GM20000 (cell line): Measurements from ENCODE around the gene PTPDC1.
A peak's percentile ranks its signal among the peaks of the same experiment; 100 is the strongest.
"Not testable (repeated sequence)": the region's sequence is repeated elsewhere in the genome, so short reads cannot be mapped to it uniquely, and the experiment has no call there.

ENCODE experiments used
- DNase-seq: peaks from one replicate; pipeline ENCODE4 v3.0.0; 2012; ENCODE audit warnings: low spot score
- TF ChIP-seq, protein P1 (sequence below): IDR thresholded peaks from 2 replicates; pipeline ENCODE4 v1.5.1; 2012; ENCODE audit warnings: mild to moderate bottlenecking, control low read depth; ENCODE audit errors: extremely low read depth, missing control alignments

Gene PTPDC1

DNA sequence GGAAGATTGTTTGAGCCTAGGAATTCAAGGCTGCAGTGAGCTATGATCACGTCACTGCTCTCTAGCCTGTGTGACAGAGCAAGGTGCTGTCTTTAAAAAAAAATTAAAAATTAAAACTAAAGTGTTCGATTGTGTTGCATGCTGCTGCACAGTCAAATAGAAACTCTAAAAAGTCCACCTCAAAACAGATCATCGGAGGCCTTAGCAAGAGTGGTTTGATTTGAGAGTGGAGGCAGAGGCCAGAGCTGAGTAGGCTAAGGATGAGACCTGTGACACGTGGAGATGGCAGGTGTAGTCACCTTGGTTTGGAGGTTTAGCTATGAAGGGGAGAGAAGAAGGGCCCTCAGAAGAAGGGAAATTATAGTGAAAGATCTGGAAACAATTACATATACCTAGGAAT, 2.8 kb upstream of the PTPDC1 start:
- TF ChIP-seq, protein P1, sequence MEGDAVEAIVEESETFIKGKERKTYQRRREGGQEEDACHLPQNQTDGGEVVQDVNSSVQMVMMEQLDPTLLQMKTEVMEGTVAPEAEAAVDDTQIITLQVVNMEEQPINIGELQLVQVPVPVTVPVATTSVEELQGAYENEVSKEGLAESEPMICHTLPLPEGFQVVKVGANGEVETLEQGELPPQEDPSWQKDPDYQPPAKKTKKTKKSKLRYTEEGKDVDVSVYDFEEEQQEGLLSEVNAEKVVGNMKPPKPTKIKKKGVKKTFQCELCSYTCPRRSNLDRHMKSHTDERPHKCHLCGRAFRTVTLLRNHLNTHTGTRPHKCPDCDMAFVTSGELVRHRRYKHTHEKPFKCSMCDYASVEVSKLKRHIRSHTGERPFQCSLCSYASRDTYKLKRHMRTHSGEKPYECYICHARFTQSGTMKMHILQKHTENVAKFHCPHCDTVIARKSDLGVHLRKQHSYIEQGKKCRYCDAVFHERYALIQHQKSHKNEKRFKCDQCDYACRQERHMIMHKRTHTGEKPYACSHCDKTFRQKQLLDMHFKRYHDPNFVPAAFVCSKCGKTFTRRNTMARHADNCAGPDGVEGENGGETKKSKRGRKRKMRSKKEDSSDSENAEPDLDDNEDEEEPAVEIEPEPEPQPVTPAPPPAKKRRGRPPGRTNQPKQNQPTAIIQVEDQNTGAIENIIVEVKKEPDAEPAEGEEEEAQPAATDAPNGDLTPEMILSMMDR: no peak

DNA sequence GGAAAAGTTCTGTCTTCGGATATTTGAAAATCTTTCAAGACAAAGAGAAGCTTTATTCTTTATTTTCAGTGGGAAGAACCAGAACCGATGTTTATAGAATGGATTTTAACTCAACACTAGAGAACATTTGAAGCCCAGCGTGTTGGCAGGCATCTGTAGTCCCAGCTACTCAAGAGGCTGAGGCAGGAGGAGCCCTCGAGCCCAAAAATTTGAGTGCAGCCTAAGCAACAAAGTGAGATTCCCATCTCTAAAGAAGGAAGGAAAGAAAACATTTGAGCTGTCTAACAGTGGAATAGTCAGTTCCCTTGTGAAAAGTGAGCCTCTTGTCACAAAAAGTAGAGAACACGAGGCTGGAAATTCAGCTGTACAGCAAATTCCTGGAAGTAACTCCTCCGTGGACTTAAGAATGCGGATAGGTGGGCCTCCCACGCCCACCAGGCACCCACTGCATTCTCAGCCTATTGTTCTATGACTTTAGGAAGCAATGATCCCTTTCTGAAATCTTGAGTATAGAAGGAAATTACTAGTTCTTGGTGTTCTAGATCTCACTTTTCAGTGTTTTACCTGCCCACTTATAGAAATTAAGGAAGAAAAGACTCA, 2.3 kb upstream of the PTPDC1 start:
- TF ChIP-seq, protein P1: no peak
- DNase-seq: no peak

More for the DNA sequence above, 2.8 kb upstream of the PTPDC1 start:
- DNase-seq: peak; percentile 34

DNA sequence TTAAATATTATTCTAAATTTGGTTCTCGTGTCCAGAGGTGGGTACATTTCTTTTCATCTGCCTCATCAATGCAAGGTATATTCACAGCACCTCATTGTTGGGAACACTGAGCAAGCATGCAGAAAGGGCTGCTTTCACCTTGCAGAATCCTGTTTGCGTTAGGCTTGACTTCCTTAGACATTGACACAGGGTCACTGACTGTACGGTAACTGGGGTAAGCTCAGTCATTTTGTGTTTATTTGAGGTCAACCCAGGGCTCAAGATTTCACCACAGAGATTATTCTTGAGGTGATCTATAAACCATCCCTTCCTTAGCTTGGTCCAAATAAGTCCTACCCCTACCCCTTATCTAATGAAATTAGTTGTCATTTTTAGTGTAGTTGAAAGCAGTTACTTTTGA, 1.7 kb upstream of the PTPDC1 start:
- TF ChIP-seq, protein P1: no peak
- no peak for DNase-seq

DNA sequence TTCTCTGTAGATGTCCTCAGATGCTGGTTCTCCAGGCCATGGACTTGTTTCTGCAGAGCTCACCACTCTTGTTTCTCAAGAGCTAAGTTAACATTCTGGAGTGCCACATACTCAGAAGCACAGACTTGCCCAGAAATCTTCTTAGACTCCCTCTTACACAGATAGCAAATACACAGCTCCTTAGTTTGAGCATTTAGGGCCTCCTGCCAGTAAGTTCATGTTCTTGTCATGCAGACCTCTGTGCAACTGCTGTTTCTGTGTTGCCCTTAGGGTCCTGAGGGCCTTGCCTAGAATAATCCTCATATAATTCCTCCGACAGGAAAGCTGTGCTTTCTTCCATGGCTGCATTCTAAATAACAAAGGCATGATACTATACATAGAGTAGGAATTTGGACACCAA, 1.3 kb upstream of the PTPDC1 start:
- TF ChIP-seq, protein P1: no peak
- no peak for DNase-seq

DNA sequence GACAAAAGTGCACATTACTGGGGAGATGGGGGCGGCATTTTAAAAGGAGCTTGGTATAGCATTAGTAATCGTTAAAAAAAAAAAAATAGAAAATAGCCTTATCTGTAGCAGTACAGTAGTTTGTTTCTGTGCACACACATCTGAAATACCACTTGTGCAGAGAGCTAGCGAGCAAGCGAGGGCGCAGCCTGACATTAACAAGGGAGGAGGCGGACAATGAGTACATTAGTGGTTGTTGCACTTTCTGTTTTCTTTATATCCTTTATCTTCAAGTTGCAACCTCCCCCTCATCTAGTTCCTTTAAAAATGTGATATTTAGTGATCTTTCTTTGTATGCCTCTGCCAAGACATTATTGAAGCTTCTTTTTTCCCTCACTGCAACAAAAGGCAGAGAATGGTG, 880 bp upstream of the PTPDC1 start:
- DNase-seq: no peak
- TF ChIP-seq, protein P1: no peak

DNA sequence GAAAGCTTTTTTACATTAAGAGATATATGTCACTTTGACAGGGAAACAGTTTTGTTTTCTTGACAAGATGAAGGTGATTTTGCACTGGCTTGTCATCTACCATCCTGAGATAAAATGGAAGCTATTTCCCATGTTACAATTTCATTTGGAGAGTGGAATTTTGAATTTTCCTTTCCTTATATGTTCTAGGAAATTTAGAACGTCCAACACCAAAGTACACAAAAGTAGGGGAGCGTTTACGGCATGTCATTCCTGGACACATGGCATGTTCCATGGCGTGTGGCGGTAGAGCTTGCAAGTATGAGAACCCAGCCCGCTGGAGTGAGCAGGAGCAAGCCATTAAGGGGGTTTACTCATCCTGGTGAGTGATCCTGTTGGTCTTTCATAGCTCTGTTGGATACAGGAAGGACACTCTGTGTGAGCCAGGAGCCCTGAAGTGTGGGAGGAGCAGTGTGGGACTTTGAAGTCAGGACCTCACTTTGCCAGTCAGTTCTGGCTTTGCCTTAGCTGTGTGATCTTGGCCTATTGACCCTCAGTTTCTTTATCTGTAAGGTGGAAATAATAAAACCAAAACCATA, 887 bp downstream of the PTPDC1 start:
- TF ChIP-seq, protein P1: no peak
- DNase-seq: no peak

DNA sequence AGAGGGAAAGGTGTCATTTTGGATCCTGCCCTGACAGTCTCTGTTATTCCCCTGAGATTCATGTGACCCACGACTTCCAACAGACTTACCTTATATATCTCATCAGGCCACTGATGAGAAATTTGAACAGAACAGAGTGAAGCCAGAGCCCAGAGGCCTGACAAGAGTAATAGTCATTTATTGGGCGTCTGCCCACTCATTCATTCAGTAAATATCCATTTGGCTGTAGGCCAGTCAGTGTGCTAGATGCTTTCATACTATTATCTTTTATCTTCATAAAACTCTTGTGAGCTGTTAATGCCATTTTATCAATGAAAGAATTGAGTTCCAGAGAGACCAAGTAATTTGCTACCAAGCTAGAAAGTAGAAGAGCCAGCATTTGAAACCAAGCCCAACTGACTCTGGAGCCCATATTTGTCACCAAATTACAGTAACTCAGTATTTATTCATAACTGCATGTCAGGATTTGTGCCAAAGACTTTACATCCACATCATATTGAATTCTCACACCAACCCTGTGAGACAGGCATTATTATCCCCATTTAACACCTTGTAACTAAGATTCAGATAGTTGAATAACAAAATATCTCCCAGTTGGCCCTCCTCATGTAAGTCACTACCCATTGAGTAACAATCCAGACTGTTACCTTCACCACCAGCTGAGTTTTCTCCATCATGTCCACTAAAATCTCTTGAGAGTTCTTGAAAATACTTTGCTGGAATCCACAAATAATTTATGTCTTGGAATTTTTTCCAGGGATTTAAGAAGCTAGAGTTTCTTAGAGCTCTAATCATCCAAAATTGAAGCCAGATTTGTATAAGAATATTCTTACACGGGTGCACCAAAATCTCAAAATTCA, 2.5 kb downstream of the PTPDC1 start:
- TF ChIP-seq, protein P1: no peak

DNA sequence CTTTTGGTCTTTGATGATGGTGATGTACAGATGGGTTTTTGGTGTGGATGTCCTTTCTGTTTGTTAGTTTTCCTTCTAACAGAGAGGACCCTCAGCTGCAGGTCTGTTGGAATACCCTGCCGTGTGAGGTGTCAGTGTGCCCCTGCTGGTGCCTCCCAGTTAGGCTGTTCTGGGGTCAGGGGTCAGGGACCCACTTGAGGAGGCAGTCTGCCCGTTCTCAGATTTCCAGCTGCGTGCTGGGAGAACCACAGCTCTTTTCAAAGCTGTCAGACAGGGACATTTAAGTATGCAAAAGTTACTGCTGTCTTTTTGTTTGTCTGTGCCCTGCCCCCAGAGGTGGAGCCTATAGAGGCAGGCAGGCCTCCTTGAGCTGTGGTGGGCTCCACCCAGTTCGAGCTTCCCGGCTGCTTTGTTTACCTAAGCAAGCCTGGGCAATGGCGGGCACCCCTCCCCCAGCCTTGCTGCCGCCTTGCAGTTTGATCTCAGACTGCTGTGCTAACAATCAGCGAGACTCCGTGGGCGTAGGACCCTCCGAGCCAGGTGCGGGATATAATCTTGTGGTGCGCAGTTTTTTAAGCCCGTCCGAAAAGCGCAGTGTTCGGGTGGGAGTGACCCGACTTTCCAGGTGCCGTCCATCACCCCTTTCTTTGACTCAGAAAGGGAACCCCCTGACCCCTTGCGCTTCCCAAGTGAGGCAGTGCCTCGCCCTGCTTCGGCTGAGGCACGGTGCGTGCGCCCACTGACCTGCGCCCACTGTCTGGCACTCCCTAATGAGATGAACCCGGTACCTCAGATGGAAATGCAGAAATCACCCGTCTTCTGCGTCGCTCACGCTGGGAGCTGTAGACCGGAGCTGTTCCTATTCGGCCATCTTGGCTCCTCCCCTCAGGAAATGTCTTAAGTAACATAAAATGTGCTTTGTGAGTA, 10.2 kb downstream of the PTPDC1 start:
- DNase-seq: not testable (repeated sequence)

More for the DNA sequence above, 2.5 kb downstream of the PTPDC1 start:
- no peak for DNase-seq
